SK-N-SH (cell line): ENCODE measurements around the gene ST6GALNAC3. TPM values are rescaled to one million over a fixed set of nuclear protein-coding genes. Genes with fewer than 3 reads are reported as not detected.

Experiments
- CTCF ChIA-PET: fragments of 300-600, 350-600 bp; formaldehyde crosslinking; extraction: SDS; loops from one replicate; lab custom pipeline; 2021; lab: Yijun Ruan, JAX
- POLR2A ChIA-PET: fragments of 350-600 bp; sonication (Branson Sonifier 250); formaldehyde crosslinking; extraction: SDS; loops from one replicate; lab custom pipeline; 2020; ENCODE audit warnings: antibody characterized with exemption, inconsistent platforms; lab: Yijun Ruan, JAX
- DNase-seq: peaks from one replicate; pipeline ENCODE4 v3.0.0; 2012
- H2AFZ ChIP-seq: fragments of 200-600 bp; sonication (generic); 2 replicates; pipeline ENCODE4 v1.8.1; 2016; ENCODE audit warnings: antibody characterized with exemption, mild to moderate bottlenecking, low read depth
- H3F3A ChIP-seq: fragments of 200-600 bp; sonication (generic); replicated peaks from 2 replicates; pipeline ENCODE3; 2016; ENCODE audit warnings: antibody characterized with exemption, mild to moderate bottlenecking; ENCODE audit not compliant: insufficient read depth
- H3K27ac ChIP-seq, 2 experiments: fragments of 200-500 bp in 1 of 2; fragments of 200-600 bp in 1 of 2; sonication (Bioruptor generic) in 1 of 2; sonication (generic), shearing (Covaris generic) in 1 of 2; 2 replicates each; pipeline versions ENCODE4 v1.5.1 to v1.6.1; 2014 to 2016; ENCODE audit warnings: low read depth in 2 of 2, inconsistent platforms in 1 of 2, low read length in 1 of 2, mild to moderate bottlenecking in 1 of 2, mixed read lengths in 1 of 2
- H3K27me3 ChIP-seq: fragments of 200-600 bp; sonication (generic), shearing (Covaris generic); 2 replicates; pipeline ENCODE4 v1.6.1; 2016; ENCODE audit warnings: mixed run types; ENCODE audit not compliant: insufficient read depth
- H3K36me3 ChIP-seq, 2 experiments: fragments of 200-500 bp in 1 of 2; fragments of 200-600 bp in 1 of 2; sonication (Bioruptor generic) in 1 of 2; sonication (generic) in 1 of 2; replicated peaks in 1 of 2; 2 replicates each; pipeline versions ENCODE3 to v1.5.1; 2014 to 2016; ENCODE audit warnings: low read length in 1 of 2, mild to moderate bottlenecking in 1 of 2; ENCODE audit not compliant: insufficient read depth in 2 of 2, control insufficient read depth in 1 of 2
- H3K4me1 ChIP-seq, 2 experiments: fragments of 200-500 bp in 1 of 2; fragments of 200-600 bp in 1 of 2; sonication (Bioruptor generic) in 1 of 2; sonication (generic), shearing (Covaris generic) in 1 of 2; 2 replicates each; pipeline versions ENCODE4 v1.5.1 to v1.6.1; 2014 to 2016; ENCODE audit warnings: low read depth in 1 of 2, low read length in 1 of 2, mixed run types in 1 of 2; ENCODE audit not compliant: insufficient read depth in 2 of 2, control insufficient read depth in 1 of 2
- H3K4me2 ChIP-seq: fragments of 200-600 bp; sonication (generic), shearing (Covaris generic); 2 replicates; pipeline ENCODE4 v1.6.1; 2017; ENCODE audit warnings: mixed run types
- H3K4me3 ChIP-seq, 2 experiments: fragments of 200-500 bp in 1 of 2; fragments of 200-600 bp in 1 of 2; sonication (Bioruptor generic) in 1 of 2; sonication (generic), shearing (Covaris generic) in 1 of 2; 2 replicates each; pipeline versions ENCODE4 v1.5.1 to v1.8.1; 2014 to 2016; ENCODE audit warnings: low read depth in 2 of 2, inconsistent platforms in 1 of 2, low read length in 1 of 2, mild to moderate bottlenecking in 1 of 2, mixed read lengths in 1 of 2, moderate library complexity in 1 of 2
- H3K79me2 ChIP-seq: fragments of 200-600 bp; sonication (generic); 2 replicates; pipeline ENCODE4 v1.8.1; 2017; ENCODE audit warnings: mild to moderate bottlenecking; ENCODE audit not compliant: insufficient read depth
- H3K9ac ChIP-seq: fragments of 200-600 bp; sonication (generic); 2 replicates; pipeline ENCODE4 v1.6.1; 2017; ENCODE audit warnings: mixed run types
- H3K9me2 ChIP-seq: fragments of 200-600 bp; sonication (generic); 2 replicates; pipeline ENCODE4 v1.6.1; 2017; ENCODE audit warnings: mixed run types
- H3K9me3 ChIP-seq: fragments of 200-600 bp; sonication (generic); 2 replicates; pipeline ENCODE4 v1.6.1; 2017; ENCODE audit warnings: mixed run types, mild to moderate bottlenecking, moderate library complexity
- H4K20me1 ChIP-seq: fragments of 200-600 bp; sonication (generic); 2 replicates; pipeline ENCODE4 v1.6.1; 2017; ENCODE audit warnings: mild to moderate bottlenecking, mixed run types; ENCODE audit not compliant: insufficient read depth
- ELF1 ChIP-seq: IDR thresholded peaks from 2 replicates; pipeline ENCODE4 v1.4.0; 2012
- EP300 ChIP-seq, 2 experiments: IDR thresholded peaks; 2 replicates each; pipeline versions ENCODE4 v1.4.0 to v1.6.1; 2012; ENCODE audit warnings: borderline replicate concordance in 1 of 2, low read depth in 1 of 2, low read length in 1 of 2
- FOSL2 ChIP-seq: IDR thresholded peaks from 2 replicates; pipeline ENCODE4 v1.4.0; 2012; ENCODE audit warnings: low read depth, mild to moderate bottlenecking, moderate library complexity, borderline replicate concordance
- FOXM1 ChIP-seq: IDR thresholded peaks from 2 replicates; pipeline ENCODE4 v1.4.0; 2012; ENCODE audit warnings: low read depth, mild to moderate bottlenecking
- JUND ChIP-seq: IDR thresholded peaks from 2 replicates; pipeline ENCODE4 v1.4.0; 2012
- MEF2A ChIP-seq: IDR thresholded peaks from 2 replicates; pipeline ENCODE4 v1.4.0; 2012; ENCODE audit warnings: low read depth, borderline replicate concordance
- NFIC ChIP-seq: IDR thresholded peaks from 2 replicates; pipeline ENCODE4 v1.4.0; 2012; ENCODE audit warnings: borderline replicate concordance
- NRF1 ChIP-seq: IDR thresholded peaks from 2 replicates; pipeline ENCODE4 v1.6.1; 2012; ENCODE audit warnings: low read depth, mild to moderate bottlenecking, low read length
- PBX3 ChIP-seq: IDR thresholded peaks from 2 replicates; pipeline ENCODE4; 2012
- SMC3 ChIP-seq: IDR thresholded peaks from 2 replicates; pipeline ENCODE4 v1.6.1; 2012; ENCODE audit warnings: low read depth, low read length, improper control_type of control experiment
- TAF1 ChIP-seq: IDR thresholded peaks from 2 replicates; pipeline ENCODE4 v1.6.1; 2012; ENCODE audit warnings: low read depth, mild to moderate bottlenecking, low read length, moderate library complexity, borderline replicate concordance
- USF1 ChIP-seq: IDR thresholded peaks from 2 replicates; pipeline ENCODE4 v1.4.0; 2012; ENCODE audit warnings: low read depth, borderline replicate concordance
- USF2 ChIP-seq: fragments of 150-350 bp; IDR thresholded peaks from 2 replicates; pipeline ENCODE4 v1.6.1; 2017; ENCODE audit warnings: antibody characterized with exemption, low read length, low read depth, borderline replicate concordance
- YY1 ChIP-seq: IDR thresholded peaks from 2 replicates; pipeline ENCODE4 v1.4.0; 2012; ENCODE audit warnings: low read depth, mild to moderate bottlenecking
- ZBTB33 ChIP-seq: IDR thresholded peaks from 2 replicates; pipeline ENCODE4 v1.4.0; 2012; ENCODE audit warnings: low read depth, borderline replicate concordance
- WGBS: methylation state at CpG from one replicate; pipeline ENCODE4 v1.1.6; 2017; ENCODE audit warnings: low lambda C conversion rate; 5-methylcytosine and 5-hydroxymethylcytosine counted together
- polyA plus RNA-seq, 3 experiments: library from polyadenylated mRNA; depleted of rRNA; stranded (reverse); fragments of >200 nt; gene quantifications; 2 replicates each; pipeline ENCODE4 v1.2.3, GENCODE V29; 2012

ST6GALNAC3 gene
- polyA plus RNA-seq, 1 of the 3 experiments (the other 2 are of a cell fraction): 8.1 TPM

GRCh38 chr1:76086109-76086508 lies 11.6 kb downstream of the ST6GALNAC3 start:
- Histone ChIP-seq H3K36me3 (no peaks in the 10 kb centered on the region), H3K27ac (0 out of 4 replicates have a peak overlapping the region, but pooled peaks of 1 of the 2 experiments have one; percentile 4), H3K9me3 (no peaks in the 10 kb centered on the region), H3K4me1 (peaks cover 4 to 31% of the 10 kb centered on the region in 2 experiments; a peak in 3 of 4 replicates), H2AFZ (no peak overlapping the region), H3K4me3 (no peak overlapping the region), H4K20me1 (0 out of 2 replicates have a peak, but pooled peaks cover 6% of the 10 kb centered on the region), H3K9me2 (no peaks in the 10 kb centered on the region), H3K4me2 (no peak overlapping the region), H3K9ac (no peak overlapping the region), H3K27me3 (no peaks in the 10 kb centered on the region), H3F3A (peaks cover 7% of the 10 kb centered on the region), H3K79me2 (peaks cover 92% of the 10 kb centered on the region)
- ChIA-PET CTCF (no interaction called here), POLR2A (no interaction called here)
- 79% methylated on average over 3 of the region's 3 CpGs for WGBS
- no peak for TF ChIP-seq USF2
- DNase-seq: no peak

GRCh38 chr1:76086597-76086996 lies 12.1 kb downstream of the ST6GALNAC3 start:
- POLR2A ChIA-PET: no interaction called here
- no peaks in the 10 kb centered on the region for H3K9me3 ChIP-seq
- CTCF ChIA-PET: no interaction called here
- no peak overlapping the region for H3K4me2 ChIP-seq
- no peak for DNase-seq
- 0 out of 2 replicates have a peak, but pooled peaks cover 6% of the 10 kb centered on the region for H4K20me1 ChIP-seq
- H2AFZ ChIP-seq: no peak overlapping the region
- H3K27me3 ChIP-seq: no peaks in the 10 kb centered on the region
- TF ChIP-seq TAF1 (no peak), YY1 (no peak), NRF1 (no peak)
- H3F3A ChIP-seq: peaks cover 7% of the 10 kb centered on the region
- no peaks in the 10 kb centered on the region for H3K36me3 ChIP-seq
- H3K4me3 ChIP-seq: no peak overlapping the region
- H3K79me2 ChIP-seq: peaks cover 92% of the 10 kb centered on the region
- no peak overlapping the region for H3K9ac ChIP-seq
- peaks cover 4 to 26% of the 10 kb centered on the region in 2 experiments; a peak in 3 of 4 replicates for H3K4me1 ChIP-seq
- 87% methylated on average over 2 of the region's 2 CpGs for WGBS
- peak overlapping the region in 1 of 2 experiments; percentile 4; a peak in 2 of 4 replicates for H3K27ac ChIP-seq
- no peaks in the 10 kb centered on the region for H3K9me2 ChIP-seq

- H4K20me1 ChIP-seq: 0 out of 2 replicates have a peak, but pooled peaks cover 4% of the 10 kb centered on the region
- H3K4me2 ChIP-seq: 0 out of 2 replicates have a peak overlapping the region, but pooled peaks have one; percentile 19
- H3K79me2 ChIP-seq: peaks cover 75% of the 10 kb centered on the region
- H3K36me3 ChIP-seq: no peaks in the 10 kb centered on the region
- peak overlapping the region in 1 of 2 experiments; percentile 17; a peak in 1 of 4 replicates for H3K27ac ChIP-seq
- POLR2A ChIA-PET: no interaction called here
- H3K27me3 ChIP-seq: no peaks in the 10 kb centered on the region
- 61% methylated on average over 7 of the region's 7 CpGs for WGBS
- H3K4me1 ChIP-seq: peaks cover 4 to 7% of the 10 kb centered on the region in 2 experiments; a peak in 3 of 4 replicates
- CTCF ChIA-PET: interaction anchor here (0.7 to 1.2 kb wide), 2 partner anchors 16 to 54 kb away, joined by 3 read pairs; no protein-coding TSS in a partner anchor
- DNase-seq: no peak
- H3K9me3 ChIP-seq: no peaks in the 10 kb centered on the region
- no peak overlapping the region for H3K9ac ChIP-seq
- H3K9me2 ChIP-seq: no peaks in the 10 kb centered on the region
- H3F3A ChIP-seq: peaks cover 7% of the 10 kb centered on the region
- no peak overlapping the region; the same call in 1 of the 2 replicates for H2AFZ ChIP-seq
- H3K4me3 ChIP-seq: no peak overlapping the region
- peak; percentile 77 for TF ChIP-seq NFIC
- TF ChIP-seq FOSL2: no peak
- TF ChIP-seq MEF2A: no peak
- TF ChIP-seq JUND: peak; percentile 39; the same call in 1 of the 2 replicates
- no peak for TF ChIP-seq NRF1
- TF ChIP-seq FOXM1: peak; percentile 77
- TF ChIP-seq PBX3: peak; percentile 67
- no peak for TF ChIP-seq USF1
- no peak for TF ChIP-seq ZBTB33
- no peak for TF ChIP-seq SMC3
- 0 out of 4 replicates have a peak, but pooled peaks of 1 of the 2 experiments have one; percentile 28 for TF ChIP-seq EP300 (IDR thresholded peaks at IDR 0.05; ENCODE audit: borderline replicate concordance in 1 of 2, low read depth in 1 of 2, low read length in 1 of 2)
- no peak for TF ChIP-seq ELF1
Observed at GRCh38 chr1:76090283-76091203, 16.0 kb downstream of the ST6GALNAC3 start.
